HG03060 (cell line): ENCODE data around the gene DENND1C.

Experiments
- ATAC-seq: cut with Tn5 transposase; IDR thresholded peaks from one replicate; pipeline ENCODE4 v1.9.1; 2021; ENCODE audit warnings: low read depth, moderate number of reproducible peaks; ENCODE audit not compliant: unreplicated experiment

Gene DENND1C

DNA sequence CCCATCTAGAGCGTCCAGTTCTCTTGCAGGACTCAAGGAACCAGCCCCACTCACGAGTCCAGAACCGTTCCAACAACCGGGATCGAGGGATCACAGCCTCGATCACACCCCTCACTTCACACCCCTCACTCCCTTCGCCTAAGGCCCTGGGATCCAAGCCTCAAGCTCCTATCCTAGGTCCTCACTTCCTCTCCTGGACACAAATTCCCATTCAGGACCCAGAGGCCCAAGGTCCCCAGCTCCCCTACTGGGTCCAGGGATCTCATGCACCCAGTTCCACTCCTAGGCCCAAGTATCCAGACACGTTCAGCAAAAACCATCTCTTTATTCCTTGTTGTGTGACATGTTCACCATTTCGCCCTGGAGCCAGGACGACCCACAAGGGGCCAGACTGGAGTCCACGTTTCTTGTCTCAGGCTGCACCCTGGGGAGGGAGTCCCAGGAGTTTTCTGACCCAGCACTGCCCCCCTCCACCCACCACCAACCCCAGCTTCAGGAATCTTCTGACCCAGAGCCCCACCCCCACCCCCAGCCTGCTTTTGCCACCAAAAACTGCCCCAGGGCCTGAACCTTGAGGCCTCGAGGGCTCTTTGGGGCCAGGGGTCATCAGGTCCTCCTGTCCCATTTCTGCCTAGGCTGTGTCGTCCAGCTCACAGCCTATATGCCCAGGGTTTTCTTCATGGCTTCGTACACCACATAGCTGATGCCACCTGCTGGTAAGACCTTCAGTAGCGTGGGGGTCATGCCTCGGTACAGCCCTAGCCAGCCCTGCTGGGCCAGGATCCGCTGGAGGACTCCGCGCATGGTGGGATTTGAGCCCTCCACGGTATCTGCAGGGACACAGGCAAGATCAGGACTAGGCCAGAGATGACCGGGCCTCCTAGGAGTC, 55.6 kb downstream of the DENND1C start:
- no peak for ATAC-seq

- ATAC-seq = peak; percentile 76
These were observed 56.5 kb downstream of the DENND1C start for GRCh38 chr19:6424939-6425731.

GRCh38 chr19:6424195-6424938, 57.2 kb downstream of the DENND1C start, which contains the start of gene KHSRP:
KHSRP (minus strand) TSS chr19:6424811; CDS start chr19:6424701, 110 bp downstream.
- ATAC-seq = no peak

GRCh38 chr19:6423499-6424194, 57.9 kb downstream of the DENND1C start:
- no peak for ATAC-seq

- no peak for ATAC-seq
These were observed 60.2 kb downstream of the DENND1C start for GRCh38 chr19:6421075-6422014.

DNA sequence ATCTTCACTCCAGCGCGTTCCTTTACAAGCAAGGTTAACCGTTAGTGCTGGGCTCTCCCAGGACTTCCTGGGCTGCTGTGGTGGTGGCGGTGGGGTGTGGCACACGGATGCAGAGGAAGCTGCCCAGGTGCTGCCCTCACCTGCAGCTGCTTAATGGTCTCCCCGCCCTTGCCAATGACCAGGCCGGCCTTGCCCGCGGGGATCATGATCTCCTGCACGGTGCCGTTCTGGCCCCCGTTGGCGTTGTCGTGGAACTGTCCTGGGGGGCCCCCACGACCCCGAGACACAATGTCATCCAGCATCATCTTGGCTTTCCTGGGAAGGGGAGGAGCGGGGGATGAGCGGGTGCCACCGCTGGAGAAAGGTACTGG, 63.0 kb downstream of the DENND1C start:
- no peak for ATAC-seq

GRCh38 chr19:6417713-6418561, 63.6 kb downstream of the DENND1C start:
- no peak for ATAC-seq
